ENCODE results near the gene JPH4. TPM values are rescaled to one million over a fixed set of nuclear protein-coding genes. Genes with fewer than 3 reads are reported as not detected.
A peak's percentile ranks its signal among the peaks of the same experiment; 100 is the strongest.

The JPH4 gene
- total RNA-seq, 1 experiment from 2014 or later = 6.8 TPM

DNA sequence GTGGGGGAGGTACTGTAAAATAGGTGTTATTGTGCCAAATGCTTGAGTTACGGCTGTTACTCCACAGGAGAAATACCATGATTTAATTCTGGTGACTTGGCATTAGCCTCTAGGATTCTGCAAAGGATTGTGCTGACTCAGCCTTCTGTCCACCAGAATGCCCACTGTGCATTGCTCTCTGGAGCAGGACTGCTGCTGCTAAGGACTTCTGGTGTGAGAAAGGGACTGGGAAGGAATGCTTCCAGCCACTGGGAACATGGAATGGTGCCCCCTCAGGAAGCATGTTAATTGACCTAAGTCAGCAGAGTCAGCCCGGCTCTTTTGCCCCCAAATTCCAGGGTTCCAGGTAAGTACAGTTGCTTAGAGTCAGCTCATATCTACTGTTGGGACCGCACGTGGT is 59.9 kb downstream of the JPH4 start:
- no peak overlapping the region for H3K23ac ChIP-seq (ENCODE audit: insufficient read length, low read depth, low read length)
- WGBS (ENCODE audit: extremely low coverage, insufficient read length, low lambda C conversion rate) = no CpG with 5 or more reads among the region's 4 CpGs

More for the DNA sequence above, 59.9 kb downstream of the JPH4 start:
- Histone ChIP-seq H3K56ac (ENCODE audit: insufficient read length, low read depth, low read length) (no peak overlapping the region), H2BK12ac (ENCODE audit: insufficient read length, low read depth, low read length) (no peak overlapping the region), H4K91ac (ENCODE audit: insufficient read length, low read depth, low read length) (no peak overlapping the region), H3T11ph (ENCODE audit: low read length) (no peak overlapping the region), H3K14ac (ENCODE audit: insufficient read depth, low read length) (no peak overlapping the region), H3K79me2 (ENCODE audit: insufficient read depth, low read length) (no peaks in the 10 kb centered on the region), H3K4me1 (ENCODE audit: insufficient read depth, low read length) (peaks cover 15% of the 10 kb centered on the region; the same call in 1 of the 2 replicates), H3K4ac (ENCODE audit: low read depth, low read length) (no peak overlapping the region), H3K27ac (ENCODE audit: insufficient read length, low read depth, low read length) (no peak overlapping the region), H4K5ac (ENCODE audit: insufficient read length, low read depth, low read length) (no peak overlapping the region), H2AFZ (ENCODE audit: low read length) (no peak overlapping the region), H3K4me2 (ENCODE audit: insufficient read depth, insufficient read length, low read length) (no peak overlapping the region), H3K23me2 (ENCODE audit: insufficient read length, low read depth, low read length, poor library complexity, severe bottlenecking) (no peaks in the 10 kb centered on the region), H3K27me3 (ENCODE audit: insufficient read depth, low read length) (no peaks in the 10 kb centered on the region; the same call in 1 of the 2 replicates), H2BK120ac (ENCODE audit: low read depth, low read length, poor library complexity, severe bottlenecking) (no peak overlapping the region), H3K9me3 (ENCODE audit: control insufficient read depth, low read depth, low read length) (no peaks in the 10 kb centered on the region), H2BK5ac (ENCODE audit: insufficient read length, low read length) (no peak overlapping the region), H4K20me1 (ENCODE audit: control insufficient read depth, insufficient read depth, insufficient read length) (no peaks in the 10 kb centered on the region), H2BK15ac (ENCODE audit: low read depth, low read length) (no peak overlapping the region), H2AK5ac (ENCODE audit: insufficient read length, low read length) (no peak overlapping the region), H3K79me1 (ENCODE audit: insufficient read depth, low read depth, low read length, poor library complexity, severe bottlenecking) (no peaks in the 10 kb centered on the region), H3K18ac (ENCODE audit: insufficient read length, low read depth, low read length) (no peak overlapping the region), H4K8ac (replicated peaks; ENCODE audit: insufficient read length, low read depth, low read length) (no peak overlapping the region), H2BK20ac (ENCODE audit: low read depth, low read length, poor library complexity, severe bottlenecking) (no peak overlapping the region), H3K9ac (ENCODE audit: extremely low read depth, insufficient read length, low read length) (no peak overlapping the region)
- no peak overlapping the region for H3K4me3 Mint-ChIP-seq
- peaks cover 20% of the 10 kb centered on the region for H3K27me3 Mint-ChIP-seq (ENCODE audit: low read depth)
- no peak for DNase-seq
- no peaks in the 10 kb centered on the region for H3K9me3 Mint-ChIP-seq
- H3K4me1 Mint-ChIP-seq = peaks cover 46 to 49% of the 10 kb centered on the region in 2 experiments
- TF ChIP-seq, protein P1, sequence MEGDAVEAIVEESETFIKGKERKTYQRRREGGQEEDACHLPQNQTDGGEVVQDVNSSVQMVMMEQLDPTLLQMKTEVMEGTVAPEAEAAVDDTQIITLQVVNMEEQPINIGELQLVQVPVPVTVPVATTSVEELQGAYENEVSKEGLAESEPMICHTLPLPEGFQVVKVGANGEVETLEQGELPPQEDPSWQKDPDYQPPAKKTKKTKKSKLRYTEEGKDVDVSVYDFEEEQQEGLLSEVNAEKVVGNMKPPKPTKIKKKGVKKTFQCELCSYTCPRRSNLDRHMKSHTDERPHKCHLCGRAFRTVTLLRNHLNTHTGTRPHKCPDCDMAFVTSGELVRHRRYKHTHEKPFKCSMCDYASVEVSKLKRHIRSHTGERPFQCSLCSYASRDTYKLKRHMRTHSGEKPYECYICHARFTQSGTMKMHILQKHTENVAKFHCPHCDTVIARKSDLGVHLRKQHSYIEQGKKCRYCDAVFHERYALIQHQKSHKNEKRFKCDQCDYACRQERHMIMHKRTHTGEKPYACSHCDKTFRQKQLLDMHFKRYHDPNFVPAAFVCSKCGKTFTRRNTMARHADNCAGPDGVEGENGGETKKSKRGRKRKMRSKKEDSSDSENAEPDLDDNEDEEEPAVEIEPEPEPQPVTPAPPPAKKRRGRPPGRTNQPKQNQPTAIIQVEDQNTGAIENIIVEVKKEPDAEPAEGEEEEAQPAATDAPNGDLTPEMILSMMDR (conservative IDR thresholded peaks at IDR 0.05) = 0 out of 3 replicates have a peak, but pooled peaks have one; percentile 12
- no peak overlapping the region; a peak in 1 of 7 replicates for H3K27ac Mint-ChIP-seq
- H3K36me3 Mint-ChIP-seq (ENCODE audit: insufficient read depth in 1 of 3, low read depth in 3 of 3) = peaks cover 9 to 18% (median 9%) of the 10 kb centered on the region in 3 experiments; a peak in 5 of 7 replicates

Other genes with a start within 250 kb of the JPH4 start
- gene SLC22A17, start 225.9 kb downstream of the JPH4 start, total RNA-seq (2021) = 33.0 and 34.0 TPM in 2 replicates
- 31.9 and 32.1 TPM in 2 replicates for gene EFS, start 213.6 kb downstream of the JPH4 start, total RNA-seq (2021)
- gene IL25, start 206.0 kb downstream of the JPH4 start, total RNA-seq (2021) = not detected in 2 replicates
- gene CMTM5, start 201.7 kb downstream of the JPH4 start, total RNA-seq (2021) = not detected in 2 replicates
- 0.07 and 0.13 TPM in 2 replicates for gene MYH6, start 170.5 kb downstream of the JPH4 start, total RNA-seq (2021)
- not detected in 2 replicates for gene MYH7, start 143.1 kb downstream of the JPH4 start, total RNA-seq (2021)
- gene NGDN, start 109.1 kb downstream of the JPH4 start, total RNA-seq (2021) = 51.7 and 53.1 TPM in 2 replicates
- 19.2 and 19.4 TPM in 2 replicates for gene ZFHX2, start 27.0 kb downstream of the JPH4 start, total RNA-seq (2021)
- 13.4 and 15.6 TPM in 2 replicates for gene THTPA, start 22.5 kb downstream of the JPH4 start, total RNA-seq (2021)
- gene AP1G2, start 11.0 kb downstream of the JPH4 start, total RNA-seq (2021) = 107 and 121 TPM in 2 replicates
- gene DHRS2, start 57.6 kb upstream of the JPH4 start, total RNA-seq (2021) = 0.66 and 0.77 TPM in 2 replicates

Data from H9 (cell line).